HG03097 (cell line): Measurements from ENCODE around the gene CLIP1.
"Not testable (repeated sequence)": the region's sequence is repeated elsewhere in the genome, so short reads cannot be mapped to it uniquely, and the experiment has no call there.

Experiments used
- ATAC-seq: cut with Tn5 transposase; IDR thresholded peaks from one replicate; pipeline ENCODE4 v1.9.1; 2021; ENCODE audit not compliant: unreplicated experiment, low FRiP score

CLIP1 gene

DNA sequence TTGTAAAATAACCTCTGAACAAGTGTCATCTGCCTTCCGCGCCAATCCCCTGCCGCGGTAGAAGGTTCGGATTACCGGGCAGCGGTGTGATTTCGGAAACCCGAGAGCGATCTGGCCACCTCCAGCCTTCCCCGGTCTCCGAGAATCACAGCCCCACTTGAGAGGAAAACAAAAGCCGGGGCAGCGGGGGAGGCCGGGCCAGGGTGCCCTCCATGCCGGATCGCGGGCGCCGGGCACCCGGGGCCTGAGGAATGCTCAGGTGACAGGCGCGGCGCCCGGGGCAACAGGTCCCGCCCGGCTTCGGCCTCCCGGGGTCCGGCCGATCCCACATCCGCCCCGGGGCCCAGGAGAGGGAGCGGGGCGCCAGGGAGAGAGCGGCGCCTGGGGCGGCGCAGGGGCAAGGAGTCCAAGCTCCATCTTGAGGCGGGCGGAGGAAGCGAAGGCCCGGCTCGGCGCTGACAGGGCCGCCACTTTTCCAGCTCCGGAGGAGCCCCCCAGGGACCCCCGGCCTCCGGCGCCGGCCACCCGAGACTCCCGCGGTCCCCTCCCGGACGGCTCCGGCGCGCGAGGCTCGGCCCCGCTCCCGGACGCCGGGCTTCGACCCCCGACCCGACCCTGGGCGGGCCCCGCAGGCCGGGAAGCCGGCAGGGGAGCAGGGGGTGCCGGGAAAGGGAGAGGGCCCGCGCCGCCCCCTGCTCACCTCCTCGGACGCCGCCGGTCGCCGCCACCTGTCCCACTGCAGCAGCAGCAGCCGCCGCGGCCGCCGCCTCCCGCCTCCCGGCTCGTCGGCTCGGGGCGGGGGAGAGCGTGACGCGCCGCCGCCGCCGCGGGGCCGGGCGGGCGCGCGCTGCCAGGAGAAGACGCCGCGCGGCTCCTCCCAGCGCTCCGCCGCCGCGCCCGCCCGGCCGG lies at the start of gene CLIP1:
TSS of gene CLIP1 (minus strand) at position 849 of the 909 bp plus-strand sequence. CDS start 42,217 bp downstream, outside the sequence.
- peak; percentile 57 for ATAC-seq

DNA sequence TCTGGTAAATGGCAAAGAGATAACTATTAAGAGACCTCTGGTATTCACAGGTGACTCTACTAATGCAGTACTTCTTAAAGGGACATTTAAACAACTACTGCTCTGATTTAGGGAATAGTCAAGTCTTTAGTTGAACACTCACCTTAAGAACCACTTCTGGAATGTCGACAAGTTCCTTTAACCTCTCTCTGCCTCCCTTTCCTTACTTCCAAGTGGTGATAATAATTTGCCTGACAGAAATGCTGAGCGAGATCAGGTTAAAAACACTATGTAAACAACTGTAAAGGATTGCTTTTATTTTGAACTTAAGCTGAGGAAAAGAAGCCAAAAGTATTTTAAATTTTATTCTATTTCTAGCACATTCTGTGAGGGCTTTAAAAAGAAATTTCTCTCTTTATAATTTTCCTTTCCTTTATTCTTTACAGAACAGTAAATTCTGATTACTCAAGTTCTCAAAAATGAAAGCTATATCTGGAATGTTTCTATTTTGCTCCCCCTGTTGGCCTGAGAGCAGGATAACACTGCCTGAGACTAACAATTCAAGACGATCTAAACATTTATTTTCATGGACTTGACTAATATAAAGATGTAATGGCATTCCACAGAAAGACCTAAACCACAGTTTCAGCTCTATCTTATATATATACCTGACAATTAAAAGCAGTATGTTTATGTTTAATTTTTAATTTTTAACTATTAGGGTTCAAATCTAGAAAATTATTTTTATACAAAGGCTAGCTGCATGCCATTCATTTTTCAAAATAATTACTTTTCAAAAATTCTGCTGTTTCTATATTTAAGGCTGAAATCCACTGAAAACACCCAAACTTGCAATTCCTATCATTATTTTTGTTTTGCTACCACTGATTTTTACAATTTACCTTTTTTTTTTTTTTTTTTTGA lies 49.1 kb upstream of the CLIP1 start:
- ATAC-seq = no peak

DNA sequence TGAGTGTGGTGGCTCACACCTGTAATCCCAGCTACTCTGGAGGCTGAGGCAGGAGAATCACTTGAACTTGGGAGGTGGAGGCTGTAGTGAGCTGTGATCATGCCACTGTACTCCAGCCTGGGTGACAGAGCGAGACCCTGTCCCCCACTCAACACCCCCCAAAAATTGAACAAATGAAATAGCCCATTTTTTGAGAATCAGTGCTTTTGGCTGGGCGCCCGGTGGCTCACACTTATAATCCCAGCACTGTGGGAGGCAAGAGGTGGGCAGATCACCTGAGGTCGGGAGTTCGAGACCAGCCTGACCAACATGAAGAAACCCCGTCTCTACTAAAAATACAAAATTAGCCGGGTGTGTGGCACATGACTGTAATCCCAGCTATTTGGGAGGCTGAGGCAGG lies 48.1 kb upstream of the CLIP1 start:
- not testable (repeated sequence) for ATAC-seq

DNA sequence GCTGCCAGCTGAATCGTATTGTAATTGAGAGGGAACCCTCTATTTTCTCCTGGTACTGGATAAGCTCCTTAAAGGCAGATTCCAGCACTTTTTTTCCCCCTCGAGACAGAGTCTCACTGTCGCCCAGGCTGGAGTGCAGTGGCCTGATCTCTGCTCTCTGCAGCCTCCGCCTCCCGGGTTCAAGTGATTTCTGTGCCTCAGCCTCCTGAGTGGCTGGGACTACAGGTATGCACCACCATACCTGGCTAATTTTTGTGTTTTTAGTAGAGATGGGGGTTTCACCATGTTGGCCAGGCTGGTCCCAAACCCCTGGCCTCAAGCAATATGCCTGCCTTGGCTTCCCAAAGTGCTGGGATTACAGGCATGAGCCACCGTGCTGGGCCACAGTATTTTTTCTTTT lies 47.4 kb upstream of the CLIP1 start:
- ATAC-seq = not testable (repeated sequence)

DNA sequence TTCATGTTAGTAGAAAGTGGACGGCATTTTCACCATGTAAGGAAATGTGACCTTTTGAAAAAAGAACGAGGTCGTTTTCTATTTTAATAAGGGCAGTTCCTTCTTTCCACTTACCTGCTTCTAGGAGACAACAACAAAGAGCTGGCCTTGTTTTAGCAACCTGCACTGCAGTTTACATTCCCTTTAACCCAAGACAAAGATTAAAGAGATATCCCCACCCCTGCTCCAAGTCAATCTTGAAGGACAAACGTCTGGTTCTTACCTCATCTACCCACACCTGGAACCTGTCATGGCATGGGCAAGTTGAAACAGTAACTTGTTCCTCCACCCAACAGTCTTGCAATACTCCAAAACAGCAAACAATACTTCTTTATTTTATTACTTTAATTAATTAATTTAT lies 45.5 kb upstream of the CLIP1 start:
- no peak for ATAC-seq

DNA sequence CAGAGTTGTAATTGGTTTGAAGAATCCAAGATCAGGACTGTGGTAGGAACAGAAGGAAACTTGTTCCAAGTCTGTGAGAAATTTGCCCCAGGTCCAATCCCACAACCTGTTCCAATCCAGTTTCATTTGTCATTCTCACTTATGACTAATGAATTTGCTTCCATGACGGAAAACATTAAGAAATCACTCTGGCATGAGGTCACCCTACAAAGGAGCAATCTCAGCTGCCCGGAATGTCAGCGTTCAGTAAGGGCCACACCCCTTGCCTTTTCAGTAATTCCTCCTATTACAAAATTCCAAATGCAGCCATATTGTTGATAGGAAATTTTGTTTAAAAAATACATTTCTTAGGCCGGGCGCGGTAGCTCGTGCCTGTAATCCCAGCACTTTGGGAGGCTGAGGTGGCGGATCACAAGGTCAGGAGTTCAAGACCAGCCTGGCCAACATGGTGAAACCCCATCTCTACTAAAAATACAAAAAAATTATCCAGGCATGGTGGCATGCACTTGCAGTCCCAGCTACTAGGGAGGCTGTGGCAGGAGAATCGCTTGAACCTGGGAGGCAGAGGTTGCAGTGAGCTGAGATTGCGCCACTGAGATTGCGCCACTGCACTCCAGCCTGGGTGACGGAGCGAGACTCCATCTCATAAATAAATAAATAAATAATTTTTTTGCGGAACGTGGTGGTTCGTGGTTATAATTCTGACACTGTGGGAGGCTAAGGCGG lies 42.0 kb upstream of the CLIP1 start:
- ATAC-seq = not testable (repeated sequence)

DNA sequence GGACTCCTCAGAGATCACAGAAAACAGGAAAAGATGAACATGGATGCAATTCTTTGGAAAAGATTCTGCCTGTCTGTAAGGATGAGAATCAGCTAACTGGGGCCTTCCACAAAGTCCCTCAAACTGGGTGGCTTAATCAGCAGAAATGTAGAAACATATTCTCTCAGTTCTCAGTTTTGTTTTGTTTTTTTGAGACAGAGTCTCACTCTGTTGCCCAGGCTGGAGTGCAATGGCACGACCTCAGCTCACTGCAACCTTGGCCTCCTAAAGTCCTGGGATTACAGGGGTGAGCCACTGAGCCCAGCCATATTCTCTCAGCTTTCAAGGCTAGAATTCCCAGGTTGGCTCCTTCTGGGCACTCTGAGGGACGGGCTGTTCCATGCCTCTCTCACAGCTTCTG lies 38.2 kb upstream of the CLIP1 start:
- ATAC-seq = no peak

DNA sequence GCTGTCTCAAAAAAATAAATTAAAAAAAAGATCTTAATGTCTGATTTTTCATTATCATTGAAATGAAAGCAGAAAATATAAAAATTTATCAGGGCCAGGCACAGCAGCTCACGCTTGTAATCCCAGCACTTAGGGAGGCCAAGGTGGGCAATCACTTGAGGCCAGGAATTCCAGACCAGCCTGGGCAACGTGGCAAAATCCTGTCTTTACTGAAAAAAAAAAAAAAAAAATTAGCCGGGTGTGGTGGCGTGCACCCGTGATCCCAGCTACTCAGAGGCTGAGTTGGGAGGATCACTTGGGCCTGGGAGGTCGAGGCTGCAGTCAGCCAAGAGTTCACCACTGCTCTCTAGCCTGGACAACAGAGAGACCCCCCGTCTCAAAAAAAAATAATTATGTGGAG lies 37.6 kb upstream of the CLIP1 start:
- no peak for ATAC-seq

DNA sequence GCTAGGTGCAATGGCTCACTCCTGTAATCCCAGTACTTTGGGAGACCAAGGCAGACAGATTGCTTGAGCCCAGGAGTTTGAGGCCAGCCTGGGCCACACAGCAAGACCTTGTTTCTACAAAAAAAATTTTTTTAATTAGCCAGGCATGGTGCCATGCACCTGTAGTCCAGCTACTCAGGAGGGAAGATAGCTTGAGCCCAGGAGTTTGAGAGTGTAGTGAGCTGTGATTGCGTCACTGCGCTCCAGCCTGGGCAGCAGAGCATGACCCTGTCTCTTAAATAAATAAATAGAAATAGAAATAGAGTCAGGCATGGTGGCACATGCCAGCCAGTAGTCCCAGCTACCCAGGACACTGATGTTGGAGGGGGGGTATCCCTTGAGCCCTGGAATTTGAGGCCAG lies 36.7 kb upstream of the CLIP1 start:
- no peak for ATAC-seq

DNA sequence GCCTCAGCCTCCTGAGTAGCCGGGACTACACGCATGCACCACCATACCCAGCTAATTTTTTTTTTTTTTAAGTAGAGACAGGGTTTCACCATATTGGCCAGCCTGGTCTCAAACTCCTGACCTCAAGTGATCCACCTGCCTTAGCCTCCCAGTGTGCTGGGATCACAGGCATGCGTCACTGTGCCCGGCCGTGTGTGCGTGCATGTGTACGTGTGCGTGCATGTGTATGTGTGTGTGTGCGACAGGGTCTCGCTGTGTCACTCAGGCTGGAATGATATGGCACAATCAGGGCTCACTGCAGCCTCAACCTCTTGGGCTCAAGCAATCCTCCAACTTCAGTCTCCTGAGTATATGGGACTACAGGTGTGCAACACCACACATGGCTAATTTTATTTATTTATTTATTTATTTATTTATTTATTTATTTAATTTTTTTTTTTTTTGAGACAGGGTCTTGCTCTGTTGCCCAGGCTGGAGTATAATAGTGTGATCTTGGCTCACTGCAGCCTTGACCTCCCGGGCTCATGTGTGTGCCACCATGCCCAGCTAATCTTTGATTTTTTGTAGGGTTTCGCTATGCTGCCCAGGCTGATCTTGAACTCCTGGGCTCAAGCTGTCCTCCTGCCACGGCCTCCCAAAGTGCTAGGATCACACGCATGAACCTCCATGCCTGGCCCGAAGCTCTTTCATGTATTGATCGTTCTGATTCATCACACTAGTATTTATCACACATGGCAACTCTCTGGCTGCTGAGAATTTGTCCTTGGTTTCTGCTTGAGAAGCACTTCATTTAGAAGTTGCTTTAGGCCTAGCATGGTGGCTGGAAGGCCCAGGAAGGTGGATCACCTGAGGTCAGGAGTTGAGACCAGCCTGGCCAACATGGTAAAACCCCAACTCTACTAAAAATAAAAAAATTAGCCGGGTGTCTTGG lies 35.9 kb upstream of the CLIP1 start:
- ATAC-seq = no peak

DNA sequence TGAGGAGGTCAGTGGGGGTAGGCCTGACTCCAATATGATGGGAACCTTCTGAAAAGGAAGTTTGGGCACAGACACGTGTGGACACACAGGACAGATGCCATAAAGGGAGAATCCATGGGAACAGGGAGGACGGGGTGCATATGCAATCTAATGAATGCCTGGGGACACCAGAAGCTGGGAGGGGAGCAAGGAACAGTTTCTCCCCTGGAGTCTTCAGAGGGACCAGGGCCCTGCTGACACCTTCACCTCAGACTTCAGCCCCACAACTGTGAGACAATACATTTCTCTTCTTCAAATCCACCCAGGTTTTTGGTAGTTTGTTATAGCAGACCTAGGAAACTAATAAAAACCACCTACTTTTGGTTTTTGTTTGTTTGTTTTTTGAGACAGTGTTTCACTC lies 35.2 kb upstream of the CLIP1 start:
- ATAC-seq = no peak

DNA sequence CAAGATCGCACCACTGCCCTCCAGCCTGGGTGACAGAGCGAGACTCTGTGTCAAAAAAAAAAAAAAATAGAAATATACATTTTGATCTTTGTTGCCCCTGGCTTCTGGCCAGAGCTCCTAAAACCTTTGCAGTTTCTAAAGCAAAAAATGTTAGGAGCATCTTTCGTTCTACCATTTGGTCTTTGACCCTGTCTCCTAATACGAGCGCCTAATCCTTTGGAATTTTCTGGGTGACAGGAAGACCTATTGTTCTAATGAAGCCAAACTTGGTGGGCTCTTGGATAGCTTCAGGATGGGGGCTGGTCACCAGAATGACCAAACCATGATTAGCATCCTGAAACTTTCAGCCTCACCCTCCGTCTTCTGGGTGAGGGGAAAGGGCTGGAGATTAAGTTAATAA lies 32.3 kb upstream of the CLIP1 start:
- ATAC-seq = no peak

DNA sequence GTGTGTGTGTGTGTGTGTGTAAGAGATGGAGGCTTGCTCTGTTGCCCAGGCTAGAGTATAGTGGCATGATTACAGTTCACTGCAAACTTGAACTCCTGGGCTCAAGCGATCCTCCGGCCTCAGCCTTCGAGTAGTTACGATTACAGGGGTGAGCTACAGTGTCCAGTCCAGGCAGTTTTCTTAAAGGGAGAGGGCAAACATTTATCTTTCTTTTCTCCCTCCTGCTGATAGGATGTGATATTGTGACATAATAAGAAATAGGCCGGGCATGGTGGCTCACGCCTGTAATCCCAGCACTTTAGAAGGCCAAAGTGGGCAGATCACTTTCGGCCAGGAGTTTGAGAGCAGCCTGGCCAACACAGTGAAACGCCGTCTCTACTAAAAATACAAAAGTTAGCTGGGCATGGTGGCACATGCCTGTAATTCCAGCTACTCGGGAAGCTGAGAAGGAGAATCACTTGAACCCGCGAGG lies 31.8 kb upstream of the CLIP1 start:
- no peak for ATAC-seq

DNA sequence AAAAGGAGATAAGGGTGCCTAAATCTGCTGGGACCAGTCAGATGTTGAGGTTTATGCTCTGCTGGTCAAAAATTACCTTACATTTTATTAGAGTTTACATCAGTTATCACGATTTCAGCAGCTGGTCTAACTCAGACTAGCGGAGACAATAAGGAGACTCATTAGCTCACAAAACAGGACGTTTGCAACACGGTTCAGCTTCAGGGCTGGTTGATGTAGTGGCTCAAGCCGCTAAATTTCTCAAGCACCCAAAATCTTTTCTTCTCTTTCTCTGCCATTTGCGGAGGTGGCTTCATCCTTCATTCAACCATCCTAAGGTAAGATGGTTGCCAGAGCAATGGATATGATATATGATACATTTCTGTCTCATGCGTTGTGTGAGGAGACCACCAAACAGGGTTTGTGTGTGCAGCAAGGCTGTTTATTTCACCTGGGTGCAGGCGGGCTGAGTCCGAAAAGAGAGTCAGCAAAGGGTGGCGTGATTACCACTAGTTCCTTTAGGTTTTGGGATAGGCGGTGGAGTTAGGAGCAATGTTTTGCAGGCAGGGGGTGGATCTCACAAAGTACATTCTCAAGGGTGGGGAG lies 30.3 kb upstream of the CLIP1 start:
- ATAC-seq = no peak

DNA sequence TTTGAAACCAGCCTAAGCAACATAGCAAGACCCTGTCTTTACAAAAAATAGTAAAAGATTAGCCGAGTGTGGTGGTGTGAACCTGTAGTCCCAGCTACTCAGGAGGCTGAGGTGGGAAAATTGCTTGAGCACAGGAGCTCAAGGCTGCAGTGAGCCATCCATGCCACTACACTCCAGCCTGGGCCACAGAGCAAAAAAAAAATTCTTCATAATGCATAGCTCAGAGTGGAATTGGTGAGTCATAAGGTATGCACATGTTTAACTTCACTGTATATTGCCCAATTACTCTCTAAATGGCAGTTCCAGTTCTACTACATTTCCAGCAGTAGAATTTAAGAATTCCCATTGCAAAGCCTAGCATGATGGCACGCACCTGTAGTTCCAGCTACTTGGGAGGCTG lies 26.8 kb upstream of the CLIP1 start:
- no peak for ATAC-seq

DNA sequence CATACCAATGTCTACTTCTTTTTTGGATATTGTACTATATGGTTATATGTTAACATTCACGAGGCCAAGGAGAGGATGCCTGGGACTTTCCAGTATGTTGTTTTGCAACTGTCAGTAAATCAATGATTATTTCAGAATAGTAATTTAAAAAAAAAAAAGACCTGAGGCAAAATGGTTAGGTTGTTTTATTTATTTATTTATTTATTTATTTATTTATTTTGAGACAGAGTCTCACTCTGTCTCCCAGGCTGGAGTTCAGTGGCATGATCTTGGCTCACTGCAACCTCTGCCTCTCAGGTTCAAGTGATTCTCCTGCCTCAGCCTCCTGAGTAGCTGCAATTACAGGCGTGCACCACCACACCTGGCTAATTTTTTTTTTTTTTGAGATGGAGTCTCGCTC lies 25.4 kb upstream of the CLIP1 start:
- not testable (repeated sequence) for ATAC-seq

DNA sequence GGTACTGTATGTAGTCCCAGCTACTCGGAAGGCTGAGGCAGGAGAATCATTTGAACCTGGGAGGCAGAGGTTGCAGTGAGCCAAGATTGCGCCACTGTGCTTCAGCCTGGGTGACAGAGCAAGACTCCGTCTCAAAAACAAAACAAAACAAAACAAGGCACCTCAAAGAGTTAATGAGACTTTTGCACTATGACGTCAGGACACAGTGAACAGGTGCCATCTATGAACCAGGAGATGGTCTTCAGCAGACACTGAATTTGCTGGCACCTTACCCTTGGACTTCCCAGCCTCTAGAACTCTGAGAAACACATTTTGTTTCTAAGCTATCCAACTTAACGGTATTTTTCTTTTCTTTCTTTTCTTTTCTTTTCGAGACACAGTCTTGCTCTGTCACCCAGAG lies 23.9 kb upstream of the CLIP1 start:
- not testable (repeated sequence) for ATAC-seq

DNA sequence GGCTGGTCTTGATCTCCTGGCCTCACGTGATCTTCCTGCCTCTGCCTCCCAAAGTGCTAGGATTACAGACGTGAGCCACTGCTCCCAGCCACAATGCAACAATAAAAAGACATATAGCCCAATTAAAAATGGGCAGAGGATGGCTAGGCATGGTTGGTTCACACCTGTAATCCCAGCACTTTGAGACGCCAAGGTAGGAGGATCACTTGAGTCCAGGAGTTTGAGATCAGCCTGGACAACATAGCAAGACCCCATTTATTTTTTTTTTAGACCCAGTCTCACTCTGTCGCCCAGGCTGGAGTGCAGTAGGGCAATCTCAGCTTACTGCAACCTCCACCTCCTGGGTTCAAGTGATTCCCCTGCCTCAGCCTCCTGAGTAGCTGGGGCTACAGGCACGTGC lies 21.6 kb upstream of the CLIP1 start:
- ATAC-seq = not testable (repeated sequence)

DNA sequence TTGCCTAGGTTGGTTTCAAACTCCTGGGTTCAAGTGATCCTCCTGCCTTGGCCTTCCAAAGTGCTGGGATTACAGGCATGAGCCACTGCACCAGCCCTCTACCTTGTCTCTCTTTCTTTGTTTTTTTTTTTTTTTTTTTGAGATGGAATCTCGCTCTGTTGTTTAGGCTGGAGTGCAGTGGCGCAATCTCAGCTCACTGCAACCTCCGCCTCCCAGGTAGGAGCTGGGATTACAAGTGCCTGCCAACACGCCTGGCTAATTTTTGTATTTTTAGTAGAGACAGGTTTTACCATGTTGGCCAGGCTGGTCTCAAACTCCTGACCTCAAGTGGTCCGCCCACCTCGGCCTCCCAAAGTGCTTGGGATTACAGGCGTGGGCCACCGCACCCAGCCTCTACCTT lies 16.4 kb upstream of the CLIP1 start:
- ATAC-seq = not testable (repeated sequence)
